ENCODE results near the gene FKBP15.

DNA sequence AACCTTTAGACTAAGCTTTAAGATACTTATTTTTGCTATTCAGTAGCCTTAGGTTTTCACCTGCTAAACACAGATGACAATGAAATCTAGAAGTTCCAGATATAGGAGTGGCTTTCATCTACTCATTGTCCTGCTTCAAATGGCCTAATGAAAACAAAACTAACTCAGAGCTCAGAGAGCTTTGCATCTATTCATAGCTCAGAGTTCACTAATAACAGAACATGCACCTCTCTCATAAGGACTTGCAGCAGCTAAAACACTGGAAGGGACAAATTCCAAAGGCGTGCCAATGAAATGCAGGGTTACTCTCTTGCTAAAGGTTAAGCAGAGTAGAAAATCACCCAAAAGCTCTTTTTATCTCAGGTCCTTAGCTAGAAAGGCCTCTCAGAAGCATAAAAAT lies 41.2 kb downstream of the FKBP15 start:
- TF ChIP-seq EZH2 (IDR thresholded peaks at IDR 0.05; ENCODE audit: low read depth, low read length, severe bottlenecking), result no peak
- TF ChIP-seq GTF2F1 (IDR thresholded peaks at IDR 0.05; ENCODE audit: borderline replicate concordance, low read depth, low read length), result no peak
- TF ChIP-seq, protein P1, sequence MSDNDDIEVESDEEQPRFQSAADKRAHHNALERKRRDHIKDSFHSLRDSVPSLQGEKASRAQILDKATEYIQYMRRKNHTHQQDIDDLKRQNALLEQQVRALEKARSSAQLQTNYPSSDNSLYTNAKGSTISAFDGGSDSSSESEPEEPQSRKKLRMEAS (IDR thresholded peaks at IDR 0.05), result no peak
- TF ChIP-seq, protein P2, sequence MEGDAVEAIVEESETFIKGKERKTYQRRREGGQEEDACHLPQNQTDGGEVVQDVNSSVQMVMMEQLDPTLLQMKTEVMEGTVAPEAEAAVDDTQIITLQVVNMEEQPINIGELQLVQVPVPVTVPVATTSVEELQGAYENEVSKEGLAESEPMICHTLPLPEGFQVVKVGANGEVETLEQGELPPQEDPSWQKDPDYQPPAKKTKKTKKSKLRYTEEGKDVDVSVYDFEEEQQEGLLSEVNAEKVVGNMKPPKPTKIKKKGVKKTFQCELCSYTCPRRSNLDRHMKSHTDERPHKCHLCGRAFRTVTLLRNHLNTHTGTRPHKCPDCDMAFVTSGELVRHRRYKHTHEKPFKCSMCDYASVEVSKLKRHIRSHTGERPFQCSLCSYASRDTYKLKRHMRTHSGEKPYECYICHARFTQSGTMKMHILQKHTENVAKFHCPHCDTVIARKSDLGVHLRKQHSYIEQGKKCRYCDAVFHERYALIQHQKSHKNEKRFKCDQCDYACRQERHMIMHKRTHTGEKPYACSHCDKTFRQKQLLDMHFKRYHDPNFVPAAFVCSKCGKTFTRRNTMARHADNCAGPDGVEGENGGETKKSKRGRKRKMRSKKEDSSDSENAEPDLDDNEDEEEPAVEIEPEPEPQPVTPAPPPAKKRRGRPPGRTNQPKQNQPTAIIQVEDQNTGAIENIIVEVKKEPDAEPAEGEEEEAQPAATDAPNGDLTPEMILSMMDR (IDR thresholded peaks at IDR 0.05; ENCODE audit: control extremely low read depth in 1 of 3, insufficient read depth in 1 of 3, low read depth in 1 of 3, low read length in 3 of 3), result no peak
- TF ChIP-seq EGR1 (IDR thresholded peaks at IDR 0.05; ENCODE audit: borderline replicate concordance, low read depth, low read length), result no peak
- TF ChIP-seq POLR2AphosphoS5 (IDR thresholded peaks at IDR 0.05; ENCODE audit: low read depth, low read length), result no peak
- no peak for TF ChIP-seq BRCA1 (IDR thresholded peaks at IDR 0.05; ENCODE audit: low read depth, low read length)
- no peak for TF ChIP-seq EP300 (IDR thresholded peaks at IDR 0.05; ENCODE audit: borderline replicate concordance in 1 of 2, low read depth in 2 of 2, low read length in 2 of 2)
- TF ChIP-seq POLR2A (IDR thresholded peaks at IDR 0.05; ENCODE audit: control extremely low read depth in 1 of 2, low read depth in 2 of 2, low read length in 2 of 2), result no peak
- TF ChIP-seq SP1 (IDR thresholded peaks at IDR 0.05; ENCODE audit: low read depth, low read length), result no peak

Measured in H1 (cell line).